HUES48 (cell line): ENCODE measurements around the gene UBE2D1.

Source experiments
- H3K27ac ChIP-seq: one replicate; pipeline ENCODE4 v1.7.0; 2013; ENCODE audit warnings: low read depth, low read length, inconsistent platforms
- H3K27me3 ChIP-seq: 2 replicates; pipeline ENCODE4 v1.6.1; 2013; ENCODE audit warnings: mild to moderate bottlenecking, low read length; ENCODE audit not compliant: control insufficient read depth, insufficient read depth
- H3K36me3 ChIP-seq: 2 replicates; pipeline ENCODE4 v1.6.1; 2013; ENCODE audit warnings: low read length; ENCODE audit not compliant: control insufficient read depth, insufficient read depth
- H3K4me1 ChIP-seq: 2 replicates; pipeline ENCODE4 v1.6.1; 2013; ENCODE audit warnings: mild to moderate bottlenecking, low read length; ENCODE audit not compliant: control insufficient read depth, insufficient read depth
- H3K4me3 ChIP-seq: 2 replicates; pipeline ENCODE4 v1.5.1; 2013; ENCODE audit warnings: mild to moderate bottlenecking, low read depth, low read length
- H3K9ac ChIP-seq: 2 replicates; pipeline ENCODE4 v1.6.1; 2013; ENCODE audit warnings: mild to moderate bottlenecking, low read depth, low read length, moderate library complexity
- H3K9me3 ChIP-seq: 2 replicates; pipeline ENCODE4 v1.6.1; 2013; ENCODE audit warnings: low read length; ENCODE audit not compliant: control insufficient read depth, insufficient read depth

The UBE2D1 gene

DNA sequence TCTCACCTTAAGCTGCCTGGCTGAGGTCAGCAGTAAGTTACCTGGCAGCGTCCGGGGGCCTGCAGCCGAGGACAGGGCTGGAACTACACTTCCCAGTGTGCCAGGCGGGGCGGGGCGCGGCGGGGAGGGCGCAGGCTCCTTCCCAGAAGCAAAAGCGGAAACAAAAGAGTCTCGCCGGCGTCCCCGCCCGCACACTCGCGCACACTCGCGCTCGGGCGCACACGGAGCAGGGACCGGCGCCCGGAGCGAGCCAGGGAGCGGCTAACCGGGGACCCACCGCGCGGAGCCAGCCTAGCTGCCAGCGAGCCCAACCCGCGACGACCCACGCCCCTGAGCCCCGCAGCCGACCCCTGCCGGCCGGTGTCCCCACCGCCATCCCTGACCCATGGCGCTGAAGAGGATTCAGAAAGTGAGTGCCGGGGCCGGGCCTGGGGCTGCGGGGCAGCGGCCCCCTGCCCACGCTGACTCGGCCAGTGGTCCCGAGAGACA is at the start of gene UBE2D1:
UBE2D1 (plus strand) TSS at position 190 of the 489 bp plus-strand sequence; CDS start at position 386, 196 bp downstream.
- Histone ChIP-seq H3K4me3 (peak within 1 kb of the TSS; percentile 95), H3K27me3 (no peaks in the 10 kb centered on the region), H3K36me3 (no peaks in the 10 kb centered on the region; the same call in 1 of the 2 replicates), H3K4me1 (peaks cover 13% of the 10 kb centered on the region), H3K9me3 (no peaks in the 10 kb centered on the region), H3K27ac (peak within 1 kb of the TSS; percentile 27), H3K9ac (peak within 1 kb of the TSS; percentile 83)

DNA sequence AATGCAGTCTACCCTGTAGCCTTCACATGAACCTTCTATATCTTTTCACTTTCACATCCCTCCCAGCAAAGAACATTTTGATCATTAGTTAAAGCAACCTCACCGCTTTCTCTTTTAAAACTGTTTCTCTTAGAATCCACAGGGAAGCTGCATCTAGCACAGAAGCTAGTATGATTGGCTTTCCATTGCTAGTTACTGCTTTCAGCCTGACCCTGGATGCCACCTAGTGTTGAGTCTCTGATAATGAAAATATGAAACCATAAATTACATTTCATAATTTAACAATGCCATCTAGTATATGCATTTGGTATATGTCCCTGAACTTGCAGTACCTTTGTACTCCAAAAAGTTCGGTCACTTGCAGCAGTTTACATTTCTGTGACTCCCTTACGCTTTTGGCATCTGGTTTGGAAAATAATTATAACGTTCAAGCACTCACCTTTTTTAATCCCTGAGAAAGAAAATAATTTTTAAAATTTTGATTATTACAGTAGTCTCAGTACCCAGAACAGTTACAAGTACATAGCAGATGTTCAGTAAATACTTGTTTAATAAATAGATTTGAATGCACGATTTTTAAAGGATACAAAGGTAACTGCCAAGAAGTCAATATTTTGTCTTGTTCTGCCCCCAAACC is 43.1 kb upstream of the UBE2D1 start:
- Histone ChIP-seq H3K9ac (no peak overlapping the region), H3K27ac (no peak overlapping the region), H3K4me3 (no peak overlapping the region)

DNA sequence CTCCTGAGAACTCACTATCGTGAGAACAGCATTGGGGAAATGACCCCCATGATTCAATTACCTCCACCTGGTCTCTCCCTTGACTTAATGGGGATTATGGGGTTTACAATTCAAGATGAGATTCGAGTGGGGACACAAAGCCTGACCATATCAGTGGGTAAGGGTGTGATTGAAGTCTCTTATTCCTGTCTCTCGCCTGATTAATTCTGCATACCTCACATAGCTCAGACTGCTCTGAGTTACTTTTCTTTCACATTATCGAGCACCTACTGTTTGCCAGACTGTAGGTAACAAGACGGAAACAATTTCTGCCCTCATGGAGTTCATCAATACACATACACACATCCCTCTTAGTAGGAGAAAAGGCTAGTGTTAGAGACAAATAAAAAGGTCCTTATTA is 40.8 kb upstream of the UBE2D1 start:
- H3K4me1 ChIP-seq, result no peaks in the 10 kb centered on the region
- H3K9me3 ChIP-seq, result no peaks in the 10 kb centered on the region
- H3K27ac ChIP-seq, result no peak overlapping the region
- H3K9ac ChIP-seq, result no peak overlapping the region
- H3K36me3 ChIP-seq, result no peaks in the 10 kb centered on the region
- no peaks in the 10 kb centered on the region for H3K27me3 ChIP-seq
- H3K4me3 ChIP-seq, result no peak overlapping the region

More for the DNA sequence above, 43.1 kb upstream of the UBE2D1 start:
- Histone ChIP-seq H3K4me1 (no peaks in the 10 kb centered on the region), H3K9me3 (no peaks in the 10 kb centered on the region), H3K36me3 (no peaks in the 10 kb centered on the region), H3K27me3 (no peaks in the 10 kb centered on the region)

DNA sequence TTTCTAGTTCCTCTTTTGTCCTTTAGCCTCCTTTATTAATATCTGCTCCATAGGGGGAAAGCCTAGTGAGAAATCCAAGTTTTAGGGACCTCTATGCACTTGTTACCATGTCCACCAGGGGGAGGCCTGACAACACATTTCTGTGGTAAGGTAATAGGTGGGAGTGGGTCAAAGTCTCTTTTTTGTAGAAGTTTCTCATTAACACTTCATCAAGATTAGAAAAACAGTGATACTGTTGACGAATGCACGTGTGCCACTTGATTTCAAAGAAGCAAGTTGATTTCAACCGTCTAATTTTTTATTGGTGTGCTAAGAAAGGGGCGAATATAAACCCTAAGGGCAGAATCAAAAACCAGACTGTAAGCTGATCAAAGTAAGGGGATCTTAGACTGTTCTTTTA is 35.2 kb upstream of the UBE2D1 start:
- H3K9me3 ChIP-seq, result no peaks in the 10 kb centered on the region
- H3K4me1 ChIP-seq, result no peaks in the 10 kb centered on the region
- H3K36me3 ChIP-seq, result no peaks in the 10 kb centered on the region
- no peak overlapping the region for H3K27ac ChIP-seq
- no peak overlapping the region for H3K9ac ChIP-seq
- H3K27me3 ChIP-seq, result no peaks in the 10 kb centered on the region
- H3K4me3 ChIP-seq, result no peak overlapping the region

DNA sequence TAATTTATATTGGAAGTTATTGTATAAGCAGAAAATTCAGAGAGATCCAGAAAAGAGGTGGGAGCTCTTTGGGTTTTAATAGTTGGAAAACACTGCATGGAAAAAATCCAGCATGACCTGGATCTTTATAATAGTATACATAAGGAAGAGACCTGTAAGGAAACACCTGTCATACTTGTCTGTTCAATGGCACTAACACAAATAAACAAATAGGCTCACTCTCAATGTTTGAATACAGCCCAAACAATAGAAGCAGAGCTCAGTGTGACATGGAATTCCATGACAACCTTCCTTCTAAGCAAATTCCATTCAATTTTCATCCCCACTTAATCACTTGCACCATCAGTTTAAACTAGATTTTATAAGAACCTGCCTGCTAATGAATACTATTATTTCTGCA is 34.1 kb upstream of the UBE2D1 start:
- Histone ChIP-seq H3K9ac (no peak overlapping the region), H3K27me3 (no peaks in the 10 kb centered on the region), H3K4me1 (no peaks in the 10 kb centered on the region), H3K36me3 (no peaks in the 10 kb centered on the region), H3K27ac (no peak overlapping the region), H3K9me3 (no peaks in the 10 kb centered on the region), H3K4me3 (no peak overlapping the region)

DNA sequence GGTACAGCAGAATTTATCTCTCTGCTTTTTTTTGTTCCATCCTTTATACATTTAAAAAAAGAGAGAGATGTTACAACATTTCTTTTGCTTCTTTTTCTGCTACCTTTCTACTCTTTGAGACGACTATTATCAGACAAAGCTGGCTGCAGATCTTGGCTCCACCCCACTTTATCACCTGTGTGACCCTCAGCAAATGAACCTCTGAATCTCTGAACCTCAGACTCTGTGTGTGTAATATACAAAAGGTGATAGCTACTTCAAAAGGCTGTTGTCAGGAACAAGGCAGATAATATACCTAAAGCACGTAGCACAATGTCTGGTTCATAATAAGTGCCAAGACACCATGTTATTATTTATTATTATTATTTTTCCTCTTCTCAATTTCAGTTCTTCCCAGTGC is 32.6 kb upstream of the UBE2D1 start:
- Histone ChIP-seq H3K27ac (no peak overlapping the region), H3K36me3 (no peaks in the 10 kb centered on the region), H3K4me3 (no peak overlapping the region), H3K9me3 (no peaks in the 10 kb centered on the region), H3K27me3 (no peaks in the 10 kb centered on the region), H3K4me1 (no peaks in the 10 kb centered on the region), H3K9ac (no peak overlapping the region)

DNA sequence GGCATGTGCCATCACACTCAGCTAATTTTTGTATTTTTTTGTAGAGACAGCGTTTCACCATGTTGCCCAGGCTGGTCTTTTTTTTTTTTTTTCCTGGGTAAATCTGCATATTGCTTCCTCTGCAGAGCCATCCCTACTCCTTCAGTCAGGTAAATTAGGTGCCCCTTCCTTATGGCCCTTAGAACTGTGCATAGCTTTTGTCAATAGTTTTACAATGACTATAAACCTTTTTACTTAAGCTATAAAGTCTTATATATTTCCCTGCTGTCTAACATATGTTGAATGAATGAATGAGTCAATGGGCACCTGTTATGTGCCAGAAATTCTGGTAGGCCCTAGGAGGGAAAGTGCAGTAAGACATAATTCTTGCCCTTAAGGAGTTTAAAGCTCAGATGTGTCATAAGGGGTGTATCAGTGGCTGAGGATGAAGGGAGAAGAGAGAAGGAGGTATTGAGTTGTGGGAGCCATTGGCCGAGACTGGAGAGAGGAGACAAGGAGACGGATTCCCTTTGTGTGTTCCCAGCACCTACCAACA is 30.6 kb upstream of the UBE2D1 start:
- Histone ChIP-seq H3K9ac (no peak overlapping the region), H3K27me3 (no peaks in the 10 kb centered on the region), H3K27ac (no peak overlapping the region), H3K4me3 (no peak overlapping the region), H3K36me3 (no peaks in the 10 kb centered on the region), H3K4me1 (no peaks in the 10 kb centered on the region), H3K9me3 (no peaks in the 10 kb centered on the region)

DNA sequence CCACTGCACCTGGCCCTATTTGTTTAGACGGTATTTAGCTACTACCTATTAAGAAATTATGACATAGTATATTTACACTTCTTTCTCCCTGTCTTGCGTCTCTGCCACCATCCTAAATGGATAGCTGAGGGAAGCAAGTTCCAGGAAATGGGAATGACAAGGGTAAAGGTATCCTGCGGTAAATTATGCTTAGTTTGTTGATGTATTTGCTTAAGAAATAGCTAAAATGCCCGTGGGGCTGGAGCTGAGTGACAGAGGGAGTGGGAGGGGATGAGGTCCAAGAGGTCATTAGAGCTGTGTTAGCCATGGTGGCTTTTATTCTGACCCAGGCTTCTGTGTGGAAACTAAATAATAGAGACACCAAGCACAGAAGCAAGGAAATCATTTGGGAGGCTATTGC is 29.0 kb upstream of the UBE2D1 start:
- Histone ChIP-seq H3K36me3 (no peaks in the 10 kb centered on the region), H3K27me3 (no peaks in the 10 kb centered on the region), H3K9me3 (no peaks in the 10 kb centered on the region), H3K9ac (no peak overlapping the region), H3K27ac (no peak overlapping the region), H3K4me1 (no peaks in the 10 kb centered on the region), H3K4me3 (no peak overlapping the region)

DNA sequence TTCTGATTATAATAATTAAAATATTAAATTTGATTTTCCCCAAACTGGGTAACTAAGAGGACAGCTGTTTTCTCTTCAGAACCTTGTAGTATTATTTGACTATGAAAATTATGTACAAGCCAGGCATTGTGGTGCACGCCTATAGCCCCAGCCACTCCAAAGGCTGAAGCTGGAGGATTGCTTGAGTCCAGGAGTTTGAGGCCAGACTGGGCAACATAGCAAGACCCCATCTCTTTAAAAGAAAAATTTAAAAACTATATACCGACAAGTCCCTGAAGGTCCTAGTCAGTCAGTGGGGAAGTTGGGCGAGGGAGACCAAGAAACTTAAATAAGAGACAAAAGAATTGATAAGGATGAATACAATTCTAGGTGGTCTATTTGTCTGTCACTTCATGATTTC is 27.1 kb upstream of the UBE2D1 start:
- Histone ChIP-seq H3K36me3 (no peaks in the 10 kb centered on the region), H3K27ac (no peak overlapping the region), H3K4me3 (no peak overlapping the region), H3K4me1 (no peaks in the 10 kb centered on the region), H3K9me3 (no peaks in the 10 kb centered on the region), H3K27me3 (no peaks in the 10 kb centered on the region), H3K9ac (no peak overlapping the region)

DNA sequence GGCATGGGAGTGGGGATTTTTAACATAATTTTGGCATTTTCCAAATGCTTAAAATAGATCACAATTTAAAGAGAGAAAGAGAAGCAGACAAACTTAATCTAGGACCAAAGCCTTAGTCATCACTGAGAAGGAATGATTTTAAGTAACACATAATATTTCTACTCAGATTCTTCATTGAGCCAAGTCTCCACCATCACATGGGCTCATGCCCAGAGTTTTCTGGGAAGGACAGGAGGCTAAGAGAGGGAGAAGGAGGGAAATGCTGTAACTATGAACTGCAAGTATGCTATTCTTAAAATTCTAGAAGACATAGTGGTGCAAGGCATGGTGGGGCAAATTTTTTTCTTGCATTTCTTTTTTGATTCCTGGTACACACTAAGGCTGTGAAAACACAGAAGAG is 23.8 kb upstream of the UBE2D1 start:
- H3K4me1 ChIP-seq, result no peaks in the 10 kb centered on the region
- H3K27me3 ChIP-seq, result no peaks in the 10 kb centered on the region
- no peak overlapping the region for H3K27ac ChIP-seq
- H3K36me3 ChIP-seq, result no peaks in the 10 kb centered on the region
- H3K9me3 ChIP-seq, result no peaks in the 10 kb centered on the region
- no peak overlapping the region for H3K9ac ChIP-seq
- no peak overlapping the region for H3K4me3 ChIP-seq

DNA sequence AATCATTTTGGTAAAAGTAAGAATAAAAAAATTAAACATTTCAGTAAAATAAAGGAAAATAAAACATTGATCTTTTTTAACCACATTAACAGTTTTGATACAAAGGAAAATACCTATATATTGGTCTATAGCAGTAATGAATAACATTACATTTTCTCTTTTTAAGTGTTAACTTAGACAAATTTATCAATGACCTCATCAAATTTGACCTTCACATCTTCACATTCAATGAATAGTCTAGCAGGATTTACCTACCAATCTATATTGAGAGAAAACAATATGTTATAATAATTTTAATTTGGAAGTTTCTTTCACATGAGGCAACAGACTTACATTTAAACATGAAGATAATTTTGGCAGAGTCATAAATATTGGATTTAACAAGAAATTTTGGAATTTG is 17.9 kb upstream of the UBE2D1 start:
- H3K4me3 ChIP-seq, result no peak overlapping the region
- H3K4me1 ChIP-seq, result no peaks in the 10 kb centered on the region
- no peaks in the 10 kb centered on the region for H3K27me3 ChIP-seq
- H3K9ac ChIP-seq, result no peak overlapping the region
- H3K27ac ChIP-seq, result no peak overlapping the region
- no peaks in the 10 kb centered on the region for H3K36me3 ChIP-seq
- H3K9me3 ChIP-seq, result no peaks in the 10 kb centered on the region
